PC-3 (cell line): ENCODE data around the gene ARHGEF26. TPM values are rescaled to one million over a fixed set of nuclear protein-coding genes. Genes with fewer than 3 reads are reported as not detected.

ENCODE experiments used
- ATAC-seq: fragments of 200-7000 bp; cut with Tn5 transposase; 2 replicates; pipeline ENCODE4 v1.9.1; 2020; ENCODE audit warnings: mild to moderate bottlenecking, moderate library complexity
- BruUV-seq: library from RNA; stranded (reverse); fragments of 400-500 nt; replicated peaks from 2 replicates; lab custom pipeline; 2021; lab: Mats Ljungman, UMichigan
- CTCF ChIA-PET: fragments of 300-600 bp; sonication (Branson Sonifier 250); formaldehyde crosslinking; loops from one replicate; lab custom pipeline; 2022; ENCODE audit warnings: antibody characterized with exemption; lab: Charles Lee
- POLR2A ChIA-PET: fragments of 300-600 bp; sonication (Branson Sonifier 250); formaldehyde crosslinking; loops from one replicate; lab custom pipeline; 2022; ENCODE audit warnings: antibody characterized with exemption; ENCODE audit not compliant: unreplicated experiment; lab: Charles Lee
- DNase-seq: peaks from one replicate; pipeline ENCODE4 v3.0.0-alpha.2; 2015
- H2AFZ ChIP-seq: fragments of 300-600 bp; sonication (generic); 2 replicates; pipeline ENCODE4 v1.6.0; 2016; ENCODE audit warnings: antibody characterized with exemption, low read length
- H3F3A ChIP-seq: fragments of 300-600 bp; sonication (generic); one replicate; pipeline ENCODE4 v1.6.0; 2017; ENCODE audit warnings: antibody characterized with exemption, low read length, control low read depth, mild to moderate bottlenecking; ENCODE audit not compliant: unreplicated experiment
- H3K27ac ChIP-seq: fragments of 300-600 bp; sonication (generic); 2 replicates; pipeline ENCODE4 v1.5.1; 2016; ENCODE audit warnings: mild to moderate bottlenecking, low read length
- H3K27me3 ChIP-seq: fragments of 300-600 bp; sonication (generic); 2 replicates; pipeline ENCODE4 v1.6.1; 2016; ENCODE audit warnings: low read length, mixed read lengths
- H3K36me3 ChIP-seq: fragments of 300-600 bp; sonication (generic); 2 replicates; pipeline ENCODE4 v1.6.1; 2016; ENCODE audit warnings: low read depth, mixed run types, low read length, mixed read lengths
- H3K4me1 ChIP-seq: fragments of 300-600 bp; sonication (generic); 2 replicates; pipeline ENCODE4 v1.5.1; 2016; ENCODE audit warnings: low read length; ENCODE audit not compliant: insufficient read depth
- H3K4me2 ChIP-seq: fragments of 300-600 bp; sonication (generic); 2 replicates; pipeline ENCODE4 v1.6.0; 2016; ENCODE audit warnings: low read length
- H3K4me3 ChIP-seq: fragments of 300-600 bp; sonication (generic); 2 replicates; pipeline ENCODE4 v1.5.1; 2016; ENCODE audit warnings: mild to moderate bottlenecking, low read length, mixed read lengths
- H3K79me2 ChIP-seq: fragments of 300-600 bp; sonication (generic); 2 replicates; pipeline ENCODE4 v1.6.1; 2017; ENCODE audit warnings: low read length, mixed read lengths
- H3K9ac ChIP-seq: fragments of 300-600 bp; sonication (generic); 2 replicates; pipeline ENCODE4 v1.6.0; 2016; ENCODE audit warnings: mild to moderate bottlenecking, low read length
- H3K9me2 ChIP-seq: fragments of 300-600 bp; sonication (generic); replicated peaks from 2 replicates; pipeline ENCODE4 v1.6.1; 2016; ENCODE audit warnings: mixed run types, low read length, mixed read lengths
- H3K9me3 ChIP-seq: fragments of 300-600 bp; sonication (generic); 2 replicates; pipeline ENCODE4 v1.6.1; 2016; ENCODE audit warnings: low read length, mixed read lengths
- H4K20me1 ChIP-seq: fragments of 300-600 bp; sonication (generic); 2 replicates; pipeline ENCODE4 v1.6.1; 2016; ENCODE audit warnings: low read length, mixed read lengths
- EZH2 ChIP-seq: fragments of 300-600 bp; sonication (generic); IDR thresholded peaks from one replicate; pipeline ENCODE4 v1.6.1; 2017; ENCODE audit warnings: antibody characterized with exemption, mild to moderate bottlenecking, low read length; ENCODE audit not compliant: unreplicated experiment
- EZH2phosphoT487 ChIP-seq: fragments of 300-600 bp; sonication (generic); IDR thresholded peaks from 2 replicates; pipeline ENCODE4 v1.6.1; 2018; ENCODE audit warnings: mild to moderate bottlenecking, antibody characterized with exemption, low read length, borderline replicate concordance
- intact Hi-C: fragments of 100-400 bp; cut with micrococcal nuclease; formaldehyde crosslinking; loops from 2 replicates; pipeline ENCODE4 v1.9.0; 2023
- total RNA-seq: library from RNA; depleted of rRNA; stranded (reverse); fragments of >200 nt; gene quantifications from 2 replicates; pipeline ENCODE4 v1.2.3, GENCODE V29; 2014
- TF ChIP-seq, protein P1 (sequence below): fragments of 300-600 bp; sonication (generic); conservative IDR thresholded peaks from 2 replicates; pipeline ENCODE4 v1.5.1; 2017; ENCODE audit warnings: antibody characterized with exemption, low read depth, mild to moderate bottlenecking, low read length

ARHGEF26 gene
- total RNA-seq, 1 experiment from 2014 or later, result 5.0 TPM

DNA sequence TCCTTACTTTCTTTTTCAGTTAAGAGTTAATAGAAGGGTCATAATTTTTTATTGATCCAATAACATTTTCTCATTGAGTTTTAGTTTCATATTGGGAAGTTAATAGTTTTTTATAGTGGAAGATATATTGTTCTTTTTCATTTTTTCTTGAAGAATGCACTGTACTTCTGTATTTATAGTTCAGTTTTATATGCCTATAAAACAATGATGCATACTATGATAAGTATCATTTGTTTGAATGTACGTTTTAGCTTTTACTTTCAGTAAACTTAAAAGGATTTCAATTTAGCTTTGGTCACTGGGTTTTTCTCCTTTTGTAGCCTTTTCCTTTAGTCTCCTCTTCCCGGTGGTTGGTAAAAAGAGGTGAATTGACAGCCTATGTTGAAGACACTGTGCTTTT, 104.3 kb downstream of the ARHGEF26 start:
- Histone ChIP-seq H3K4me3 (no peak overlapping the region), H3K4me1 (peaks cover 13% of the 10 kb centered on the region), H3K27me3 (no peaks in the 10 kb centered on the region), H4K20me1 (no peaks in the 10 kb centered on the region), H3K27ac (no peak overlapping the region), H3K9ac (no peak overlapping the region), H3K79me2 (no peaks in the 10 kb centered on the region), H3K9me3 (no peaks in the 10 kb centered on the region), H3K4me2 (peak overlapping the region; percentile 17; the same call in 1 of the 2 replicates), H3K36me3 (no peaks in the 10 kb centered on the region), H2AFZ (no peak overlapping the region), H3F3A (no peaks in the 10 kb centered on the region), H3K9me2 (no peaks in the 10 kb centered on the region)
- intact Hi-C loops, result no loop called here
- BruUV-seq, result no TSS peak
- ATAC-seq (peak; percentile 75), DNase-seq (peak; percentile 39)
- POLR2A ChIA-PET, result no interaction called here
- no peak for TF ChIP-seq EZH2
- no peak for TF ChIP-seq EZH2phosphoT487
- CTCF ChIA-PET, result interaction anchor here (0.5 to 0.6 kb wide), 2 partner anchors 127 to 965 kb away, joined by 3 to 4 read pairs; no protein-coding TSS in a partner anchor

DNA sequence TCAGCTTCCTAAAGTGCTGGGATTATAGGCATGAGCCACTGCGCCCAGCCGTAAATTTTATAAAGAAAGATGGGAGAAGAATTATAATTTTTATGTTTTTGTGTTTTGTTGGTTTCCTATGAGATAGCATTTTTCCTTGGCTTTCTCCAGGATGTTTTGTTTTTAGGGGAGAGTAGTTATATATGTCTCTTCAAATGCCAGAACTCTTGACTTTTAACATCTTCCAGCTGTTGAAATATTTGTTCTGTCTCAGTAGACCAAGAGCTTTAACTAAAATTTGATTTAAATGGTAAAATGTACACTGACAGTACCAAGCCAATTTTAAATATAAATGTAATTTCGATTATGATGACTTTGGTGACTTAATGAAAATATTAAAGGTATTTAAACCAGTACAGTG, 106.3 kb downstream of the ARHGEF26 start:
- TF ChIP-seq EZH2phosphoT487 (no peak), EZH2 (no peak)
- TF ChIP-seq, protein P1, sequence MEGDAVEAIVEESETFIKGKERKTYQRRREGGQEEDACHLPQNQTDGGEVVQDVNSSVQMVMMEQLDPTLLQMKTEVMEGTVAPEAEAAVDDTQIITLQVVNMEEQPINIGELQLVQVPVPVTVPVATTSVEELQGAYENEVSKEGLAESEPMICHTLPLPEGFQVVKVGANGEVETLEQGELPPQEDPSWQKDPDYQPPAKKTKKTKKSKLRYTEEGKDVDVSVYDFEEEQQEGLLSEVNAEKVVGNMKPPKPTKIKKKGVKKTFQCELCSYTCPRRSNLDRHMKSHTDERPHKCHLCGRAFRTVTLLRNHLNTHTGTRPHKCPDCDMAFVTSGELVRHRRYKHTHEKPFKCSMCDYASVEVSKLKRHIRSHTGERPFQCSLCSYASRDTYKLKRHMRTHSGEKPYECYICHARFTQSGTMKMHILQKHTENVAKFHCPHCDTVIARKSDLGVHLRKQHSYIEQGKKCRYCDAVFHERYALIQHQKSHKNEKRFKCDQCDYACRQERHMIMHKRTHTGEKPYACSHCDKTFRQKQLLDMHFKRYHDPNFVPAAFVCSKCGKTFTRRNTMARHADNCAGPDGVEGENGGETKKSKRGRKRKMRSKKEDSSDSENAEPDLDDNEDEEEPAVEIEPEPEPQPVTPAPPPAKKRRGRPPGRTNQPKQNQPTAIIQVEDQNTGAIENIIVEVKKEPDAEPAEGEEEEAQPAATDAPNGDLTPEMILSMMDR, result no peak
- Histone ChIP-seq H3K27me3 (no peaks in the 10 kb centered on the region), H3K4me1 (peaks cover 13% of the 10 kb centered on the region), H3K9me2 (no peaks in the 10 kb centered on the region), H3K9ac (no peak overlapping the region), H3K9me3 (no peaks in the 10 kb centered on the region), H3K4me2 (no peak overlapping the region), H3F3A (no peaks in the 10 kb centered on the region), H4K20me1 (no peaks in the 10 kb centered on the region), H2AFZ (no peak overlapping the region), H3K4me3 (no peak overlapping the region), H3K27ac (no peak overlapping the region), H3K79me2 (no peaks in the 10 kb centered on the region), H3K36me3 (no peaks in the 10 kb centered on the region)
- POLR2A ChIA-PET, result no interaction called here
- CTCF ChIA-PET, result no interaction called here
- intact Hi-C loops, result no loop called here
- DNase-seq, result no peak
- no TSS peak for BruUV-seq
- ATAC-seq, result no peak

DNA sequence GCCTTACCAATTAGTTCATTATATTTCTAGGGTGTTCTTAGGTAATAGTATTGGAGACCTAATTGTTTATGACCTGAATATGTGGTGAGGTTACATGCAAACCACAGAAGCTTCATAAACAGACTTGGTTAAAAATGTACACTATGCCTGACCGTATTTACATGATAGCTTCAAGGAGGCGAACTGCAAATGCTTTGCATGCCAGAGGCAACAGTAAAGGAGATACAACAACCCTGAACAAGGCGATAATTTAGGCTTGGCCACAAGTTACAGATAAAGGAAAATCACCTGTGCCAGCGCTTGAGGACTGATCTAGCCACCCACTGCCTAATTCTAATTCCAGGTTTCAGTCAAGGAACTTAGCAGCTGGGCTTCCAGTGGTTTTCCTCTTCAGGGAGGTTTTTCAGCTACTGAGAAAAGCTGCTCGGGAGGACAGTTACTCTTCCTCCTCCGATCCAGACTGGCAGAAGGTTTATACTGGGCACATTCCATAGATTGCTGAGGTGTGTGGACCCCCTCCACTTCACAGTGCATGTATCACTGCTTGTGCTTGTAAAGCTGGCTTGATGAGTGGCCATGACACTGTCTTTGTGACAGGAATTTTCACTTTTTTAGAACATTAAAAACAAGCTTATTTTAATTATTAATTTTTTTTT, 107.5 kb downstream of the ARHGEF26 start:
- Histone ChIP-seq H3K27me3 (no peaks in the 10 kb centered on the region), H3K4me1 (peaks cover 13% of the 10 kb centered on the region), H3K4me3 (no peak overlapping the region), H3K36me3 (no peaks in the 10 kb centered on the region), H3K79me2 (no peaks in the 10 kb centered on the region), H3K9me2 (no peaks in the 10 kb centered on the region), H3K9ac (no peak overlapping the region), H2AFZ (no peak overlapping the region), H3K27ac (no peak overlapping the region), H3K9me3 (no peaks in the 10 kb centered on the region), H3F3A (no peaks in the 10 kb centered on the region), H3K4me2 (no peak overlapping the region), H4K20me1 (no peaks in the 10 kb centered on the region)
- no peak for DNase-seq
- ChIA-PET CTCF (no interaction called here), POLR2A (interaction anchor here (0.6 kb wide), 1 partner anchor 16 kb away, joined by 7 read pairs; no protein-coding TSS in a partner anchor)
- no peak for ATAC-seq
- TF ChIP-seq, protein P1, result no peak
- TF ChIP-seq EZH2 (no peak), EZH2phosphoT487 (no peak)
- BruUV-seq, result no TSS peak
- intact Hi-C loops, result no loop called here
